T-helper 2 cell treated with Interferon-gamma antibody and Interleukin-4, amounts not matched to agents 5 μg/mL and 100 μg/mL, for 36 hours (primary cell): Measurements from ENCODE around the gene TMEM244.
A peak's percentile ranks its signal among the peaks of the same experiment; 100 is the strongest.

Experiments used
- DNase-seq: peaks from one replicate; pipeline ENCODE4 v3.0.0; 2021; ENCODE audit warnings: low spot score
- H3K27ac Mint-ChIP-seq: one replicate; pipeline ENCODE4 v1.8.0; 2021; ENCODE audit warnings: mild to moderate bottlenecking, mixed read lengths
- H3K27me3 Mint-ChIP-seq: one replicate; pipeline ENCODE4 v1.8.0; 2021; ENCODE audit warnings: low read depth, mixed read lengths
- H3K36me3 Mint-ChIP-seq: one replicate; pipeline ENCODE4 v1.8.0; 2021; ENCODE audit warnings: low read depth, mixed read lengths
- H3K4me1 Mint-ChIP-seq: one replicate; pipeline ENCODE4 v1.8.0; 2021; ENCODE audit warnings: low read depth, mixed read lengths
- H3K4me3 Mint-ChIP-seq: one replicate; pipeline ENCODE4 v1.8.0; 2022; ENCODE audit warnings: mild to moderate bottlenecking, moderate library complexity, mixed read lengths
- H3K9me3 Mint-ChIP-seq: one replicate; pipeline ENCODE4 v1.8.0; 2021; ENCODE audit warnings: mixed read lengths

TMEM244 gene

GRCh38 chr6:129860908-129861665, at the start of gene TMEM244:
Gene TMEM244 (minus strand): TSS chr6:129861315. CDS start chr6:129861188, 127 bp downstream.
- Mint-ChIP-seq H3K27me3 (no peaks in the 10 kb centered on the region), H3K36me3 (no peaks in the 10 kb centered on the region), H3K9me3 (no peaks in the 10 kb centered on the region), H3K4me1 (peaks cover 8% of the 10 kb centered on the region), H3K27ac (peak within 1 kb of the TSS; percentile 18), H3K4me3 (peak within 1 kb of the TSS; percentile 69)
- no peak for DNase-seq

GRCh38 chr6:129908858-129909257, 47.7 kb upstream of the TMEM244 start:
- Mint-ChIP-seq H3K4me1 (no peaks in the 10 kb centered on the region), H3K4me3 (no peak overlapping the region), H3K27me3 (peaks cover 3% of the 10 kb centered on the region), H3K27ac (no peak overlapping the region), H3K9me3 (no peaks in the 10 kb centered on the region), H3K36me3 (no peaks in the 10 kb centered on the region)
- no peak for DNase-seq

GRCh38 chr6:129908356-129908755, 47.2 kb upstream of the TMEM244 start:
- Mint-ChIP-seq H3K9me3 (no peaks in the 10 kb centered on the region), H3K4me3 (no peak overlapping the region), H3K27ac (no peak overlapping the region), H3K36me3 (no peaks in the 10 kb centered on the region), H3K27me3 (peaks cover 6% of the 10 kb centered on the region), H3K4me1 (no peaks in the 10 kb centered on the region)
- DNase-seq: no peak

GRCh38 chr6:129906515-129907077, 45.5 kb upstream of the TMEM244 start:
- H3K9me3 Mint-ChIP-seq: no peaks in the 10 kb centered on the region
- H3K36me3 Mint-ChIP-seq: no peaks in the 10 kb centered on the region
- DNase-seq: no peak
- peaks cover 3% of the 10 kb centered on the region for H3K4me1 Mint-ChIP-seq
- H3K27me3 Mint-ChIP-seq: peaks cover 21% of the 10 kb centered on the region
- H3K4me3 Mint-ChIP-seq: no peak overlapping the region
- no peak overlapping the region for H3K27ac Mint-ChIP-seq

- DNase-seq: no peak
- H3K4me3 Mint-ChIP-seq: no peak overlapping the region
These were observed 42.0 kb upstream of the TMEM244 start for GRCh38 chr6:129903082-129903481.

GRCh38 chr6:129902681-129903080, 41.6 kb upstream of the TMEM244 start:
- Mint-ChIP-seq H3K27ac (no peak overlapping the region), H3K4me3 (no peak overlapping the region), H3K9me3 (no peaks in the 10 kb centered on the region), H3K27me3 (peaks cover 34% of the 10 kb centered on the region), H3K36me3 (no peaks in the 10 kb centered on the region), H3K4me1 (peaks cover 3% of the 10 kb centered on the region)
- no peak for DNase-seq

More at GRCh38 chr6:129903082-129903481, 42.0 kb upstream of the TMEM244 start:
- H3K36me3 Mint-ChIP-seq: no peaks in the 10 kb centered on the region
- peaks cover 33% of the 10 kb centered on the region for H3K27me3 Mint-ChIP-seq
- no peaks in the 10 kb centered on the region for H3K9me3 Mint-ChIP-seq
- no peak overlapping the region for H3K27ac Mint-ChIP-seq
- H3K4me1 Mint-ChIP-seq: peaks cover 3% of the 10 kb centered on the region

GRCh38 chr6:129901910-129902309, 40.8 kb upstream of the TMEM244 start:
- Mint-ChIP-seq H3K27me3 (peaks cover 40% of the 10 kb centered on the region), H3K27ac (no peak overlapping the region), H3K36me3 (no peaks in the 10 kb centered on the region), H3K4me3 (no peak overlapping the region), H3K9me3 (no peaks in the 10 kb centered on the region), H3K4me1 (peaks cover 3% of the 10 kb centered on the region)
- no peak for DNase-seq

GRCh38 chr6:129895692-129896091, 34.6 kb upstream of the TMEM244 start:
- Mint-ChIP-seq H3K4me1 (peaks cover 2% of the 10 kb centered on the region), H3K27ac (no peak overlapping the region), H3K36me3 (no peaks in the 10 kb centered on the region), H3K4me3 (no peak overlapping the region), H3K9me3 (no peaks in the 10 kb centered on the region), H3K27me3 (peaks cover 19% of the 10 kb centered on the region)
- no peak for DNase-seq

GRCh38 chr6:129894921-129895320, 33.8 kb upstream of the TMEM244 start:
- Mint-ChIP-seq H3K4me1 (peaks cover 7% of the 10 kb centered on the region), H3K27me3 (peaks cover 19% of the 10 kb centered on the region), H3K27ac (no peak overlapping the region), H3K9me3 (no peaks in the 10 kb centered on the region), H3K4me3 (no peak overlapping the region), H3K36me3 (no peaks in the 10 kb centered on the region)
- no peak for DNase-seq

GRCh38 chr6:129893640-129894039, 32.5 kb upstream of the TMEM244 start:
- no peaks in the 10 kb centered on the region for H3K9me3 Mint-ChIP-seq
- H3K27ac Mint-ChIP-seq: no peak overlapping the region
- no peak overlapping the region for H3K4me3 Mint-ChIP-seq
- H3K36me3 Mint-ChIP-seq: no peaks in the 10 kb centered on the region
- peaks cover 15% of the 10 kb centered on the region for H3K27me3 Mint-ChIP-seq
- H3K4me1 Mint-ChIP-seq: peaks cover 7% of the 10 kb centered on the region
- DNase-seq: no peak

- H3K4me3 Mint-ChIP-seq: no peak overlapping the region
- no peak for DNase-seq
- no peak overlapping the region for H3K27ac Mint-ChIP-seq
- peaks cover 8% of the 10 kb centered on the region for H3K27me3 Mint-ChIP-seq
- H3K36me3 Mint-ChIP-seq: no peaks in the 10 kb centered on the region
- H3K9me3 Mint-ChIP-seq: no peaks in the 10 kb centered on the region
- H3K4me1 Mint-ChIP-seq: peaks cover 8% of the 10 kb centered on the region
These were observed 29.6 kb upstream of the TMEM244 start for GRCh38 chr6:129890701-129891100.

GRCh38 chr6:129890164-129890563, 29.0 kb upstream of the TMEM244 start:
- Mint-ChIP-seq H3K27ac (no peak overlapping the region), H3K4me3 (no peak overlapping the region), H3K36me3 (no peaks in the 10 kb centered on the region), H3K9me3 (no peaks in the 10 kb centered on the region), H3K27me3 (peaks cover 8% of the 10 kb centered on the region), H3K4me1 (peaks cover 8% of the 10 kb centered on the region)
- no peak for DNase-seq

- no peaks in the 10 kb centered on the region for H3K9me3 Mint-ChIP-seq
- H3K36me3 Mint-ChIP-seq: no peaks in the 10 kb centered on the region
- no peak for DNase-seq
- peaks cover 8% of the 10 kb centered on the region for H3K27me3 Mint-ChIP-seq
- no peak overlapping the region for H3K27ac Mint-ChIP-seq
- H3K4me1 Mint-ChIP-seq: peaks cover 8% of the 10 kb centered on the region
- no peak overlapping the region for H3K4me3 Mint-ChIP-seq
These were observed 28.5 kb upstream of the TMEM244 start for GRCh38 chr6:129889580-129889979.

- no peak overlapping the region for H3K4me3 Mint-ChIP-seq
- H3K36me3 Mint-ChIP-seq: peaks cover 7% of the 10 kb centered on the region
- H3K9me3 Mint-ChIP-seq: peaks cover 7% of the 10 kb centered on the region
- H3K4me1 Mint-ChIP-seq: peaks cover 14% of the 10 kb centered on the region
- no peak for DNase-seq
- H3K27ac Mint-ChIP-seq: peak overlapping the region; percentile 58
- H3K27me3 Mint-ChIP-seq: peaks cover 12% of the 10 kb centered on the region
These were observed 25.5 kb upstream of the TMEM244 start for GRCh38 chr6:129886401-129887155.
